Bone marrow (tissue), 2 donors: Measurements from ENCODE around the gene IVD.
"Not testable (repeated sequence)": the region's sequence is repeated elsewhere in the genome, so short reads cannot be mapped to it uniquely, and the experiment has no call there.

Experiments used
- DNase-seq, 2 donors: peaks; one replicate each; lab custom pipeline; 2025; lab: John Stamatoyannopoulos, UW

IVD gene

GRCh38 chr15:40439461-40439959 lies 33.9 kb downstream of the IVD start:
- no peak for DNase-seq

- peak in 1 of 2 donors; percentile 32 for DNase-seq
Measured at GRCh38 chr15:40439960-40440742, 34.6 kb downstream of the IVD start.

- DNase-seq, result peak; percentile 81
Measured at GRCh38 chr15:40440743-40441564, 35.4 kb downstream of the IVD start, which contains the start of gene BAHD1. Gene BAHD1, plus strand, starts transcription at chr15:40440953. Its CDS starts 17,512 bp downstream, at chr15:40458465.

GRCh38 chr15:40441565-40442531 lies 36.3 kb downstream of the IVD start:
- no peak for DNase-seq

DNA sequence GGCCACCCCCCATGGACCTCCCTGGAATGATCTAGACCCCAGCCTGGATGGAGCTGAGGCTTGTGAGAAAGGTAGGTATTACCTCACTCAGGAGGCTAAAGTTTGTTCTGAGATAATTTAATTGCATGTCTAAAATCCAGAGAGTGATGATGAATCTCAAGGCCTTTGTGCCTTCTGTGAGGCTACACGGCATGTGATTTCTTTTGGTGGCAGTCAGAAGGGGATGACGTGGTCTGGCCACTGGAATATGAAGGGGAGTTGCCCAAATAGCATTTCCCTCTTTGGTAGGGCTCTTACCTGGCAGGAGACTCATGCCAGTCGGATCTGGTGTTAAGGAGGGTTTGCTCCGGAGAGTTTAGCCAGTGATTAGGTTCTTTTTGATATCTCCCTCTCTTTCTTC lies 37.7 kb downstream of the IVD start:
- DNase-seq, result no peak

GRCh38 chr15:40443846-40444245 lies 38.3 kb downstream of the IVD start:
- DNase-seq, result no peak

DNA sequence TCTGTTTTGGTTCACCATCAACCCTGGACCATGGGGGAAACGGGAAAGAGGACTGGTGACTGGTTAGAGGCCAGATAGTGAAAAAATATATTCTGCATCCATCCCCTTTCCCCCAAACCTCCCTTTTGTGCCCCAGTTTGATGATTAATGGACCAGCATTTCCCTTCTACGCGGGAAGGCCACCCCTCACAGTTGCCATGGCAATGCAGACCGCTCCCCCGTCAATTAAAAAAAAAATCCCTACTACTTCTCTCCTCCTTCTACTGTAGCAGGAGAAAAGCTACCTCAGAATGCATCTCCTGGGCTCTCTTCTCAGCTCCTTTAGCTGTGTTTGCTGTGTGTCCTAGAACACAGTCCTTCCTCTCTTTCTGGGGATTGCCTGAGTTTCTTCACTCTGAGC lies 39.1 kb downstream of the IVD start:
- DNase-seq, result no peak

DNA sequence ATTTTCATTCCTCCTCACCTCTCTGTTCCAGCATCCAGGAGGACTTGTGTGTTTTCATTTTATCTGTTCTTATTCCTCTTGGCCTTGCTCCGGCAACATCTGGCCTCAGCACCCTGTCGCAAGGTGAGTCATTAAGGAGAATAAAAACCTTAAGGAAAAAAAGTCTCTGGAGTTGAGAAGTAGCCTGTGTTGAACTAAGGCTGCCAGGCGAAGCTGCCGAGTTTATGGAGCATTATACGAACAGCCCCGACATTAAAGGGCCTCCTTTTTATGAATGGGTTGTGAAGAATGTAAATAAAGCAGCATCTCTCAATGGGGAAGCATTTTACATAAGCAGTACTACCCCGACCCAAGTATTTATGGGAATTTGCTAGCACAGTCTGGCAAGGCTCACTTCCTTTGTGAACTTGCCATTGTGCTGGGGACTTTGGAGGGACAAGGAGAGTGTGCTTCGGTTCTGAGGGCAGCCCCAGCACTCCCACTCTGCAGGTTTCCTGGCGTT lies 39.9 kb downstream of the IVD start:
- no peak for DNase-seq

DNA sequence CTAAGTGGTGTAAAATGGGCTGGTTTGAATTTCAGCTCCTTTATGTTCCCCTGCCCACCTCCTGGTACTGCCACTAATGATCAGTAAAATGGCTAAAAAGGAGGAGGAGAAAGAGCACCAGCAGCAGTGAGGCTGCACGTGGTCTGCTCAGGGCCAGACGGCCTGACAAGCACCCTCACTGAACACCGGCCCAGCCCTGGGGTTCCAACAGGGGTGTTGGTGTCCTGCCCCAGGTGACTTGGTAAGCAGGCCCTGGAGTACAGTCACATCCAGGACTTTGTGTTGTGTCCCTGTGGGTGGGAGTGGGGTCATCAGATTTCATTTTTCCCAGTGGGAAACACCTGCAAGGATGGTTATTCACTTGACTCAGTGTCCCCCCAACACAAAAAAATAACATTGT lies 40.5 kb downstream of the IVD start:
- DNase-seq, result no peak

GRCh38 chr15:40448354-40448753 lies 42.8 kb downstream of the IVD start:
- DNase-seq, result no peak

GRCh38 chr15:40449275-40449674 lies 43.7 kb downstream of the IVD start:
- DNase-seq, result no peak

GRCh38 chr15:40450047-40450446 lies 44.5 kb downstream of the IVD start:
- no peak for DNase-seq

DNA sequence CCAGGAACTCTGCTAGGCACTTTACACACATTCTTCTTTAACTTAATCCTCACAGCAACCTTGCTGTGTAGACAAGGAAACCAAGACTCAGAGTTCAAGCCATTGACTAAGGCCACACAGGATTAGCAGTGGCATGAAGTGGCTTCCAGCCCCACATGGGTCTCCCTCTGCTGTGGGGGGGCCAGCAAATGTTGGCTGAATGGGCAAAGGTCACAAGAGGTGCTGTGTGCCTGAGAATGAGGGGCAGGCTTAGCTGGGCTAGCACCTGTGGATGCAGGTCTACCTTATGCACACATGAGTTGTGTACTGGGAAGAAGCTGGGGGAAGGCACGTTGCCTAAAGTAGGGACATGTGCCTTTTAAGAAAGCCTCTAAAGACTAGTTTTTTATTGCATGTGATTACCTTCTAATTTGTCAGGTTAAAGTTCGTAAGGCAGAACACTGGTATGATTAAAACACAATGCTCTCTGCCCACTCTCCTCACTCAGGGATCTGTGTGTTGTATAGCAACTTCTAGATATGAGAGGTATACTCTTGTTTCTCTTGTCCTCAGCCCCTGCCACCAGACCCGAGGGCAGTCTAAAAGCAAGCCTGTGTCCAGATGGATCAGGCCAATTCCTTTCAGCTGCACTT lies 46.0 kb downstream of the IVD start:
- DNase-seq, result no peak

DNA sequence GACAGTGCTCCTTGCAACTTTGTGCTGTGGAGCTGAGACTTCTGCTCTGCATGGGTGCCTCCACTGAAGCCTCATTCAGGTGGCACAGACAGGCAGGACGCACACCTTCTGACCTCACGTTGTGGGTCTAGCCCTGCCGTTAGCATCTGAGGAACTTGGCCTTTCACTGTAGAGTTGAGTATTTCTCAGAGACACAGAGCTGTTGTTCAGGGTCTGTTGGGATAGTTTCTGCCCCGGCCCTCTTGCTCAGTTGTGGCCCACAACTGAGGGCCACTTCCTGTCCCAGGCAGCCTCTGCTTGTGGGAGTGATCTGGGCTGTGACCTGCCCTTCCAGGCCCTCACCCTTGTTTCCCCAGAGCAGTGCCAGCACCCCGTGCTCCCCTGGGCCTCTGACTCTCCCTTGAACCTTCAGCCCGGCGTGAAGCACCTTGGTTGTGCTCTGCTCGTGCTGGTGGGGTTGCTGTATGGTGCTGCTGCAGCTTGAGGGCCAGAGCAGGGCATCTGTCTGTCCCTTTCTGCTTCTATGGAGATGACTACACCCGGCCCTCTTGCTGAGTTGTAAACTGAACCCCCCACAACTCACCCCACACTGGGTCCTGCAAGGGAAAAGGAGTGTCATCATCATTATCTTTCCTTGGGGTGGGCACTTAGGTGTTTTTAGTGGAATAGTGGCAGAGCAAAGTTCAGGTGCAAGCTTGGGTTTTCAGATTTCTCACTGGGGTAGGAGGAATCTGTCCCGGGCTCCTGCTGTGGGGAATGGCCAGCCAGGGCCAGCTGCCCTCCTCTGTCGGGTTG lies 46.9 kb downstream of the IVD start:
- no peak for DNase-seq

DNA sequence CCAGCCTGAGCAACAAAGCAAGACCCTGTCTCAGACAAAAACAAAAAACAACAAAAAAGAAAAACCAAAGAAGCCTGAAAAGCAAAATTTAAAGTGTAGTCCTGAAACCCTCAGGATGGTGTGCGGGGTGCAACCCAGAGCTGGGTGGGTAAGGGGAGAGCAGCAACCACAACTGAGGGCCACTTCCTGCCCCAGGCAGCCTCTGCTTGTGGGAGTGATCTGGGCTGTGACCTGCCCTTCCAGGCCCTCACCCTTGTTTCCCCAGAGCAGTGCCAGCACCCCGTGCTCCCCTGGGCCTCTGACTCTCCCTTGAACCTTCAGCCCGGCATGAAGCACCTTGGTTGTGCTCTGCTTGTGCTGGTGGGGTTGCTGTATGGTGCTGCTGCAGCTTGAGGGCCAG lies 48.3 kb downstream of the IVD start:
- DNase-seq, result not testable (repeated sequence)

DNA sequence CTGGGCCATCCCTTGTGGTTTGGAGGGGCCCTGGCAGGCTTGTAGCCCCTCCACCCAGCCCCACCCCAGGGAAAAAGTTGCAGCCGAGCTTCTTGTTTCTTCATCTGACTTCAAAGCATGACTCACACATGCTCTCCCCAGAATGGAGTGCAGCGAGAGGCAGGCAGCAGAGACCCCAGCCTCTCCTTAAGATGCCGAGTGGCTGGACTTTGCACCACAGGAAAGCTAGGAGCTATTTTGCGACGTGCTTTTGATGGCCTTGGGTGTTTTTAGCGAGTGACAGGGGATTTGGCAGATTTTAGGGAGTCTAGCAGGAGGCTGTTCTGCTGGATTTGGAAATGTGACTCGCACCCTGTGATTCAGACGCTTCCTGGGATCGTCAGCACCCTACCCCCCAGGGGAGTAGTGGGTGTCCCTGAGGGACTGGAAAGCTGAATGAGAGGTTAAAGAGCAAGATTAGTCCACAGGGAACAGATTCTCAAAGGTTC lies 49.4 kb downstream of the IVD start:
- no peak for DNase-seq

DNA sequence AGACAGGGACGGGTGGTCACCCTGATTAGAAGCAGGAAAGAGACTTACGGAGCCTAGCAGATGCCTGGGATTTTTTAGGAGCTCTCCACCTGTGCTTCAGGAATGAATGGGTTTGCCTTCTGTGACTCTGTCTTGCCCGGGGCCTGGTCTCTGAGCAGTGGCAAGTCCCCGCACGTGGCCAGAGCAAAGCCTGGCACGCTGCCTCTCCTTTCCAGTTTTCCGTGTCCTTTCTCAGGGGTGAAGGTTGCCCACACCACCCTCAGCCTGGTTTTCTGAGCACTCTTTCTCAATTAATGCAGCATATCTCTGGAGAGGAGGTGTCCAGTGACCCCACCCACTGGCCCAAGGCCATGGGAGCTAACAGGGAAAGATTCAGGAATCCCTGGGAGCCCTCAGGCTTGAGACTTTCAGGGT lies 50.7 kb downstream of the IVD start:
- no peak for DNase-seq

DNA sequence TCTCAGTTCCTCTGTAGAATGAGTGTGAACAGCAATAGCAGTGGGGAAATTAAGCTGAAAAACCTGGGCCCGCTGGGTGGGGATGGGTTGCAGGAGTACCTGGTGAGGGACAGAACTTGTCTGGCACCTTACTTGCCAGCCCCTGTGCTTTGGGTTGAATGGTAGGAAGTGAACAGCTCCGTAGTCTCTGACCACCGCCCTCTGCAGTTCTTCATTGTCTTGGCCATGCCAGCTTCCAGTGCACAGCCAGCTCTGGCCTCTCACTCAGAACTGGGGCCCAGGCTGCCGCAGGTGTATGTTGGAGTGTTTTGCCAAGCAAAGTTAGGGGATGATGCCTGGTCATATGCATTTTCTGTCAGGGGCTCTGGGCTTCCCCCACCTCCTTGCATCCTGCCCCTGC lies 51.1 kb downstream of the IVD start:
- DNase-seq, result no peak

DNA sequence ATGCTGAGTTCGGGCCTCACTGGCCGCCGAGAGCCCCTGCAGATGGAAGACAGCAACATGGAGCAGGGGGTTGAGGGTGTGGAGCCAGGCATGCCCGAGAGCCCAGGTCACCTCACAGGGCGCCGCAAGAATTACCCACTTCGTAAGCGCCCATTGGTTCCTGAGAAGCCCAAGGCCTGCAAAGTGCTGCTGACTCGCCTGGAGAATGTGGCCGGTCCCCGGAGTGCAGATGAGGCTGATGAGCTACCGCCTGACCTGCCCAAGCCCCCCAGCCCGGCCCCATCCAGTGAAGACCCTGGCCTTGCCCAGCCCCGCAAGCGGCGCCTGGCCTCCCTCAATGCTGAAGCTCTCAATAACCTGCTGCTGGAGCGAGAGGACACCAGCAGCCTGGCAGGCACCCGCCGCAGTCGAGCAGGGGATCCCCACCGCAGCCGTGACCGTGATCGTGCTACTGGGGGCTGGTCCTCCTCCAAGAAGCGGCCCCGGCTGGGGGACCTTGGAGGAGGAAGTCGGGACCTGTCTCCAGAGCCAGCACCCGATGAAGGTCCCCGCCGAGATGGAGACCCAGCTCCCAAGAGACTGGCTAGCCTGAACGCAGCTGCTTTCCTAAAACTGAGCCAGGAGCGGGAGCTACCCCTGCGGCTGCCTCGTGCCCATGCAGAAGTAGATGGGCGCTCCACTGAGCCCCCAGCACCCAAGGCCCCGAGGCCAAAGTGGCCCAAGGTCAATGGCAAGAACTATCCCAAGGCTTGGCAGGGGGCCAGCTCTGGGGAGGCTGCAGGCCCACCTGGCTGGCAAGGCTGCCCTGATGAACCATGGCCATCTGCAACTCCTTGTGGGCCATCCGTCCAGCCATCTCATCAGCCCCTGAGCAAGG lies 53.1 kb downstream of the IVD start:
- no peak for DNase-seq
